Keratinocyte (primary cell): ENCODE measurements around the gene AGR3. TPM values are rescaled to one million over a fixed set of nuclear protein-coding genes. Genes with fewer than 3 reads are reported as not detected.

ENCODE experiments used
- DNase-seq: peaks from one replicate; pipeline ENCODE4 v3.0.0-alpha.2; 2011; ENCODE audit warnings: low read depth, missing footprints, low spot score
- FAIRE-seq: peaks from 2 replicates; lab custom pipeline; 2011; peaks lifted over from hg19 to GRCh38; lab: Jason Lieb, UNC
- H2AFZ ChIP-seq: 2 replicates; pipeline ENCODE4 v1.6.0; 2012; ENCODE audit warnings: low read length, control low read depth, inconsistent platforms; ENCODE audit not compliant: control insufficient read depth
- H3K27ac ChIP-seq: 2 replicates; pipeline ENCODE4 v1.5.1; 2011; ENCODE audit warnings: low read length; ENCODE audit not compliant: control insufficient read depth, insufficient read depth
- H3K27me3 ChIP-seq: 3 replicates; pipeline ENCODE4 v1.6.0; 2011; ENCODE audit warnings: low read length; ENCODE audit not compliant: control insufficient read depth, insufficient read depth; ENCODE audit errors: extremely low read depth
- H3K36me3 ChIP-seq, 2 experiments: 2 replicates in 1 of 2; 3 replicates in 1 of 2; pipeline ENCODE4 v1.5.1; 2011; ENCODE audit warnings: low read length in 2 of 2, mild to moderate bottlenecking in 1 of 2; ENCODE audit not compliant: control insufficient read depth in 2 of 2, insufficient read depth in 2 of 2; ENCODE audit errors: extremely low read depth in 1 of 2
- H3K4me1 ChIP-seq: 3 replicates; pipeline ENCODE4 v1.5.1; 2011; ENCODE audit warnings: low read length; ENCODE audit not compliant: control insufficient read depth, insufficient read depth; ENCODE audit errors: extremely low read depth
- H3K4me2 ChIP-seq: 3 replicates; pipeline ENCODE4 v1.6.0; 2011; ENCODE audit warnings: low read depth, low read length; ENCODE audit not compliant: control insufficient read depth, insufficient read depth; ENCODE audit errors: extremely low read depth
- H3K4me3 ChIP-seq, 3 experiments: fragments of 200-600 bp in 1 of 3; sonication (generic) in 1 of 3; 2 replicates in 2 of 3; 3 replicates in 1 of 3; pipeline ENCODE4 v1.5.1; 2011 to 2016; ENCODE audit warnings: low read length in 3 of 3, mild to moderate bottlenecking in 3 of 3, control low read depth in 2 of 3, inconsistent platforms in 1 of 3, low read depth in 1 of 3, mixed read lengths in 1 of 3, mixed run types in 1 of 3, moderate library complexity in 1 of 3; ENCODE audit not compliant: control insufficient read depth in 2 of 3, insufficient read depth in 2 of 3; ENCODE audit errors: extremely low read depth in 1 of 3
- H3K79me2 ChIP-seq: 2 replicates; pipeline ENCODE4 v1.6.0; 2012; ENCODE audit warnings: low read length; ENCODE audit not compliant: control insufficient read depth, insufficient read depth
- H3K9ac ChIP-seq: 3 replicates; pipeline ENCODE4 v1.6.0; 2011; ENCODE audit warnings: low read length; ENCODE audit not compliant: control insufficient read depth, insufficient read depth; ENCODE audit errors: extremely low read depth
- H3K9me1 ChIP-seq: 3 replicates; pipeline ENCODE4 v1.6.0; 2011; ENCODE audit warnings: low read length; ENCODE audit not compliant: control insufficient read depth, insufficient read depth; ENCODE audit errors: extremely low read depth
- H3K9me3 ChIP-seq: 2 replicates; pipeline ENCODE4 v1.5.1; 2012; ENCODE audit warnings: low read depth, low read length; ENCODE audit not compliant: control insufficient read depth
- H4K20me1 ChIP-seq: 3 replicates; pipeline ENCODE4 v1.6.0; 2011; ENCODE audit warnings: low read length; ENCODE audit not compliant: control insufficient read depth, insufficient read depth; ENCODE audit errors: extremely low read depth
- CTCF ChIP-seq, 3 experiments: IDR thresholded peaks in 1 of 3; conservative IDR thresholded peaks in 1 of 3; optimal IDR thresholded peaks in 1 of 3; 2 replicates in 2 of 3; 3 replicates in 1 of 3; pipeline versions ENCODE3 to v1.5.1; 2011; ENCODE audit warnings: low read length in 3 of 3, mild to moderate bottlenecking in 3 of 3, moderate library complexity in 2 of 3, control low read depth in 1 of 3, inconsistent platforms in 1 of 3; ENCODE audit not compliant: insufficient read depth in 2 of 3; ENCODE audit errors: extremely low read depth in 1 of 3
- EZH2 ChIP-seq: IDR thresholded peaks from one replicate; pipeline ENCODE4 v1.6.1; 2012; ENCODE audit warnings: inconsistent platforms, mild to moderate bottlenecking, low read length, moderate library complexity
- dilution Hi-C: fragments of 300-500 bp; cut with MboI; formaldehyde crosslinking; loops from one replicate; pipeline ENCODE4 v1.7.0; 2020; ENCODE audit warnings: low sequenced_read_pairs; ENCODE audit not compliant: extremely low pct_ligation_motif_present
- polyA plus RNA-seq, 5 experiments: library from polyadenylated mRNA; depleted of rRNA in 3 of 5; stranded (reverse) in 3 of 5; stranded (forward) in 1 of 5; unstranded in 1 of 5; fragments of >200 nt; gene quantifications; 1 replicate in 1 of 5; 2 replicates in 3 of 5; 3 replicates in 1 of 5; pipeline versions ENCODE4 v1.2.1 to v1.2.3, GENCODE V29; 2011 to 2012; ENCODE audit warnings: missing spikeins in 2 of 5, low read depth in 1 of 5, low replicate concordance in 1 of 5

The AGR3 gene
- polyA plus RNA-seq, 1 donor (not counting 4 experiments of a cell fraction or from before 2014, with no cell fraction given): not detected

GRCh38 chr7:16905300-16906044 is 23.7 kb upstream of the AGR3 start:
- FAIRE-seq (no peak), DNase-seq (no peak)
- dilution Hi-C loops: no loop called here
- Histone ChIP-seq H3K9me1 (no peaks in the 10 kb centered on the region), H3K9ac (no peak overlapping the region), H2AFZ (no peak overlapping the region), H3K9me3 (no peaks in the 10 kb centered on the region), H3K4me2 (no peak overlapping the region), H3K27me3 (no peaks in the 10 kb centered on the region), H3K36me3 (no peaks in the 10 kb centered on the region), H3K4me3 (no peak overlapping the region), H3K4me1 (peaks cover 10% of the 10 kb centered on the region), H3K79me2 (no peaks in the 10 kb centered on the region), H3K27ac (no peak overlapping the region), H4K20me1 (no peaks in the 10 kb centered on the region)
- TF ChIP-seq EZH2: no peak

GRCh38 chr7:16904076-16904475 is 22.3 kb upstream of the AGR3 start:
- no peaks in the 10 kb centered on the region for H4K20me1 ChIP-seq
- H3K4me1 ChIP-seq: peaks cover 14% of the 10 kb centered on the region
- no peaks in the 10 kb centered on the region for H3K9me3 ChIP-seq
- H3K4me2 ChIP-seq: no peak overlapping the region
- TF ChIP-seq EZH2 (no peak), CTCF (optimal IDR thresholded peaks at IDR 0.05 in 1 of 3, IDR thresholded peaks at IDR 0.05 in 1 of 3, conservative IDR thresholded peaks at IDR 0.05 in 1 of 3; ENCODE audit: extremely low read depth in 1 of 3, insufficient read depth in 2 of 3, low read length in 3 of 3) (no peak)
- no peak overlapping the region for H3K4me3 ChIP-seq
- DNase-seq (no peak), FAIRE-seq (no peak)
- H3K9ac ChIP-seq: no peak overlapping the region
- H3K27ac ChIP-seq: no peak overlapping the region
- H3K36me3 ChIP-seq: no peaks in the 10 kb centered on the region
- no peaks in the 10 kb centered on the region for H3K27me3 ChIP-seq
- H2AFZ ChIP-seq: no peak overlapping the region
- dilution Hi-C loops: no loop called here
- no peaks in the 10 kb centered on the region for H3K79me2 ChIP-seq
- H3K9me1 ChIP-seq: no peaks in the 10 kb centered on the region
